SK-N-SH (cell line): ENCODE data around the gene MED16. TPM values are rescaled to one million over a fixed set of nuclear protein-coding genes. Genes with fewer than 3 reads are reported as not detected.

Experiments used
- CTCF ChIA-PET: fragments of 300-600, 350-600 bp; formaldehyde crosslinking; extraction: SDS; loops from one replicate; lab custom pipeline; 2021; lab: Yijun Ruan, JAX
- POLR2A ChIA-PET: fragments of 350-600 bp; sonication (Branson Sonifier 250); formaldehyde crosslinking; extraction: SDS; loops from one replicate; lab custom pipeline; 2020; ENCODE audit warnings: antibody characterized with exemption, inconsistent platforms; lab: Yijun Ruan, JAX
- DNase-seq: peaks from one replicate; pipeline ENCODE4 v3.0.0; 2012
- H2AFZ ChIP-seq: fragments of 200-600 bp; sonication (generic); 2 replicates; pipeline ENCODE4 v1.8.1; 2016; ENCODE audit warnings: antibody characterized with exemption, mild to moderate bottlenecking, low read depth
- H3F3A ChIP-seq: fragments of 200-600 bp; sonication (generic); replicated peaks from 2 replicates; pipeline ENCODE3; 2016; ENCODE audit warnings: antibody characterized with exemption, mild to moderate bottlenecking; ENCODE audit not compliant: insufficient read depth
- H3K27ac ChIP-seq, 2 experiments: fragments of 200-500 bp in 1 of 2; fragments of 200-600 bp in 1 of 2; sonication (Bioruptor generic) in 1 of 2; sonication (generic), shearing (Covaris generic) in 1 of 2; 2 replicates each; pipeline versions ENCODE4 v1.5.1 to v1.6.1; 2014 to 2016; ENCODE audit warnings: low read depth in 2 of 2, inconsistent platforms in 1 of 2, low read length in 1 of 2, mild to moderate bottlenecking in 1 of 2, mixed read lengths in 1 of 2
- H3K27me3 ChIP-seq: fragments of 200-600 bp; sonication (generic), shearing (Covaris generic); 2 replicates; pipeline ENCODE4 v1.6.1; 2016; ENCODE audit warnings: mixed run types; ENCODE audit not compliant: insufficient read depth
- H3K36me3 ChIP-seq, 2 experiments: fragments of 200-500 bp in 1 of 2; fragments of 200-600 bp in 1 of 2; sonication (Bioruptor generic) in 1 of 2; sonication (generic) in 1 of 2; replicated peaks in 1 of 2; 2 replicates each; pipeline versions ENCODE3 to v1.5.1; 2014 to 2016; ENCODE audit warnings: low read length in 1 of 2, mild to moderate bottlenecking in 1 of 2; ENCODE audit not compliant: insufficient read depth in 2 of 2, control insufficient read depth in 1 of 2
- H3K4me1 ChIP-seq, 2 experiments: fragments of 200-500 bp in 1 of 2; fragments of 200-600 bp in 1 of 2; sonication (Bioruptor generic) in 1 of 2; sonication (generic), shearing (Covaris generic) in 1 of 2; 2 replicates each; pipeline versions ENCODE4 v1.5.1 to v1.6.1; 2014 to 2016; ENCODE audit warnings: low read depth in 1 of 2, low read length in 1 of 2, mixed run types in 1 of 2; ENCODE audit not compliant: insufficient read depth in 2 of 2, control insufficient read depth in 1 of 2
- H3K4me2 ChIP-seq: fragments of 200-600 bp; sonication (generic), shearing (Covaris generic); 2 replicates; pipeline ENCODE4 v1.6.1; 2017; ENCODE audit warnings: mixed run types
- H3K4me3 ChIP-seq, 2 experiments: fragments of 200-500 bp in 1 of 2; fragments of 200-600 bp in 1 of 2; sonication (Bioruptor generic) in 1 of 2; sonication (generic), shearing (Covaris generic) in 1 of 2; 2 replicates each; pipeline versions ENCODE4 v1.5.1 to v1.8.1; 2014 to 2016; ENCODE audit warnings: low read depth in 2 of 2, inconsistent platforms in 1 of 2, low read length in 1 of 2, mild to moderate bottlenecking in 1 of 2, mixed read lengths in 1 of 2, moderate library complexity in 1 of 2
- H3K79me2 ChIP-seq: fragments of 200-600 bp; sonication (generic); 2 replicates; pipeline ENCODE4 v1.8.1; 2017; ENCODE audit warnings: mild to moderate bottlenecking; ENCODE audit not compliant: insufficient read depth
- H3K9ac ChIP-seq: fragments of 200-600 bp; sonication (generic); 2 replicates; pipeline ENCODE4 v1.6.1; 2017; ENCODE audit warnings: mixed run types
- H3K9me2 ChIP-seq: fragments of 200-600 bp; sonication (generic); 2 replicates; pipeline ENCODE4 v1.6.1; 2017; ENCODE audit warnings: mixed run types
- H3K9me3 ChIP-seq: fragments of 200-600 bp; sonication (generic); 2 replicates; pipeline ENCODE4 v1.6.1; 2017; ENCODE audit warnings: mixed run types, mild to moderate bottlenecking, moderate library complexity
- H4K20me1 ChIP-seq: fragments of 200-600 bp; sonication (generic); 2 replicates; pipeline ENCODE4 v1.6.1; 2017; ENCODE audit warnings: mild to moderate bottlenecking, mixed run types; ENCODE audit not compliant: insufficient read depth
- EP300 ChIP-seq, 2 experiments: IDR thresholded peaks; 2 replicates each; pipeline versions ENCODE4 v1.4.0 to v1.6.1; 2012; ENCODE audit warnings: borderline replicate concordance in 1 of 2, low read depth in 1 of 2, low read length in 1 of 2
- EZH2phosphoT487 ChIP-seq: fragments of 200-600 bp; sonication (generic); IDR thresholded peaks from 2 replicates; pipeline ENCODE4 v1.6.1; 2017; ENCODE audit warnings: low read depth, mixed run types, mild to moderate bottlenecking, antibody characterized with exemption, moderate library complexity, borderline replicate concordance
- IRF3 ChIP-seq: fragments of 150-350 bp; IDR thresholded peaks from 2 replicates; pipeline ENCODE4 v1.6.1; 2016; ENCODE audit warnings: mild to moderate bottlenecking, low read depth, low read length
- MEF2A ChIP-seq: IDR thresholded peaks from 2 replicates; pipeline ENCODE4 v1.4.0; 2012; ENCODE audit warnings: low read depth, borderline replicate concordance
- POLR2AphosphoS5 ChIP-seq: IDR thresholded peaks from 2 replicates; pipeline ENCODE4 v1.6.1; 2012; ENCODE audit warnings: low read depth, low read length
- RAD21 ChIP-seq: IDR thresholded peaks from 2 replicates; pipeline ENCODE4 v1.6.1; 2012; ENCODE audit warnings: mild to moderate bottlenecking, low read length
- RXRA ChIP-seq: IDR thresholded peaks from 2 replicates; pipeline ENCODE4 v1.4.0; 2012; ENCODE audit warnings: low read depth, mild to moderate bottlenecking, borderline replicate concordance
- SMC3 ChIP-seq: IDR thresholded peaks from 2 replicates; pipeline ENCODE4 v1.6.1; 2012; ENCODE audit warnings: low read depth, low read length, improper control_type of control experiment
- TAF1 ChIP-seq: IDR thresholded peaks from 2 replicates; pipeline ENCODE4 v1.6.1; 2012; ENCODE audit warnings: low read depth, mild to moderate bottlenecking, low read length, moderate library complexity, borderline replicate concordance
- TEAD4 ChIP-seq: IDR thresholded peaks from 2 replicates; pipeline ENCODE4 v1.4.0; 2012; ENCODE audit warnings: mild to moderate bottlenecking, borderline replicate concordance; ENCODE audit not compliant: insufficient read depth
- USF1 ChIP-seq: IDR thresholded peaks from 2 replicates; pipeline ENCODE4 v1.4.0; 2012; ENCODE audit warnings: low read depth, borderline replicate concordance
- USF2 ChIP-seq: fragments of 150-350 bp; IDR thresholded peaks from 2 replicates; pipeline ENCODE4 v1.6.1; 2017; ENCODE audit warnings: antibody characterized with exemption, low read length, low read depth, borderline replicate concordance
- YY1 ChIP-seq: IDR thresholded peaks from 2 replicates; pipeline ENCODE4 v1.4.0; 2012; ENCODE audit warnings: low read depth, mild to moderate bottlenecking
- WGBS: methylation state at CpG from one replicate; pipeline ENCODE4 v1.1.6; 2017; ENCODE audit warnings: low lambda C conversion rate; 5-methylcytosine and 5-hydroxymethylcytosine counted together
- polyA plus RNA-seq, 3 experiments: library from polyadenylated mRNA; depleted of rRNA; stranded (reverse); fragments of >200 nt; gene quantifications; 2 replicates each; pipeline ENCODE4 v1.2.3, GENCODE V29; 2012
- TF ChIP-seq, protein P1 (sequence below): IDR thresholded peaks from 2 replicates; pipeline ENCODE4 v1.6.1; 2012; ENCODE audit warnings: mild to moderate bottlenecking, low read depth, low read length, moderate library complexity

Gene MED16
- polyA plus RNA-seq, 1 of the 3 experiments (the other 2 are of a cell fraction) = 40.6 TPM

GRCh38 chr19:927780-928401 lies 34.9 kb upstream of the MED16 start:
- Histone ChIP-seq H3K9ac (no peak overlapping the region), H3K4me3 (peak overlapping the region in 1 of 2 experiments; percentile 86; a peak in 2 of 4 replicates), H4K20me1 (no peaks in the 10 kb centered on the region), H3K9me3 (no peaks in the 10 kb centered on the region), H3K27me3 (no peaks in the 10 kb centered on the region), H3F3A (peaks cover 6% of the 10 kb centered on the region), H3K27ac (peak overlapping the region in 1 of 2 experiments; percentile 85; a peak in 2 of 4 replicates), H3K4me1 (peaks cover 11 to 28% of the 10 kb centered on the region in 2 experiments; a peak in 2 of 4 replicates), H3K36me3 (peaks cover 0 to 9% of the 10 kb centered on the region in 2 experiments), H3K9me2 (no peaks in the 10 kb centered on the region), H3K4me2 (peak overlapping the region; percentile 91; the same call in 1 of the 2 replicates), H2AFZ (no peak overlapping the region), H3K79me2 (peaks cover 30% of the 10 kb centered on the region)
- POLR2A ChIA-PET = no interaction called here
- WGBS = 90% methylated on average over 2 of the region's 12 CpGs
- no peak for DNase-seq
- TF ChIP-seq SMC3 (no peak), POLR2AphosphoS5 (no peak), USF1 (no peak), RXRA (no peak), MEF2A (no peak), RAD21 (no peak)
- TF ChIP-seq, protein P1, sequence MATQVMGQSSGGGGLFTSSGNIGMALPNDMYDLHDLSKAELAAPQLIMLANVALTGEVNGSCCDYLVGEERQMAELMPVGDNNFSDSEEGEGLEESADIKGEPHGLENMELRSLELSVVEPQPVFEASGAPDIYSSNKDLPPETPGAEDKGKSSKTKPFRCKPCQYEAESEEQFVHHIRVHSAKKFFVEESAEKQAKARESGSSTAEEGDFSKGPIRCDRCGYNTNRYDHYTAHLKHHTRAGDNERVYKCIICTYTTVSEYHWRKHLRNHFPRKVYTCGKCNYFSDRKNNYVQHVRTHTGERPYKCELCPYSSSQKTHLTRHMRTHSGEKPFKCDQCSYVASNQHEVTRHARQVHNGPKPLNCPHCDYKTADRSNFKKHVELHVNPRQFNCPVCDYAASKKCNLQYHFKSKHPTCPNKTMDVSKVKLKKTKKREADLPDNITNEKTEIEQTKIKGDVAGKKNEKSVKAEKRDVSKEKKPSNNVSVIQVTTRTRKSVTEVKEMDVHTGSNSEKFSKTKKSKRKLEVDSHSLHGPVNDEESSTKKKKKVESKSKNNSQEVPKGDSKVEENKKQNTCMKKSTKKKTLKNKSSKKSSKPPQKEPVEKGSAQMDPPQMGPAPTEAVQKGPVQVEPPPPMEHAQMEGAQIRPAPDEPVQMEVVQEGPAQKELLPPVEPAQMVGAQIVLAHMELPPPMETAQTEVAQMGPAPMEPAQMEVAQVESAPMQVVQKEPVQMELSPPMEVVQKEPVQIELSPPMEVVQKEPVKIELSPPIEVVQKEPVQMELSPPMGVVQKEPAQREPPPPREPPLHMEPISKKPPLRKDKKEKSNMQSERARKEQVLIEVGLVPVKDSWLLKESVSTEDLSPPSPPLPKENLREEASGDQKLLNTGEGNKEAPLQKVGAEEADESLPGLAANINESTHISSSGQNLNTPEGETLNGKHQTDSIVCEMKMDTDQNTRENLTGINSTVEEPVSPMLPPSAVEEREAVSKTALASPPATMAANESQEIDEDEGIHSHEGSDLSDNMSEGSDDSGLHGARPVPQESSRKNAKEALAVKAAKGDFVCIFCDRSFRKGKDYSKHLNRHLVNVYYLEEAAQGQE = no peak
- CTCF ChIA-PET = interaction anchor here (1.0 to 2.1 kb wide), 2 partner anchors 55 to 57 kb away, joined by 6 to 8 read pairs; partner anchors contain the start of gene WDR18

- peak; percentile 72 for DNase-seq
- Histone ChIP-seq H3K9ac (peak overlapping the region; percentile 87; the same call in 1 of the 2 replicates), H3K36me3 (peaks cover 0 to 9% of the 10 kb centered on the region in 2 experiments), H3K4me2 (peak overlapping the region; percentile 91), H3K4me1 (peaks cover 7 to 23% of the 10 kb centered on the region in 2 experiments; a peak in 1 of 4 replicates), H2AFZ (no peak overlapping the region), H3K79me2 (peaks cover 30% of the 10 kb centered on the region), H3K9me2 (no peaks in the 10 kb centered on the region), H3K27me3 (no peaks in the 10 kb centered on the region), H4K20me1 (no peaks in the 10 kb centered on the region), H3K4me3 (peak overlapping the region; percentile 86 to 91), H3K9me3 (no peaks in the 10 kb centered on the region), H3K27ac (peak overlapping the region in 1 of 2 experiments; percentile 85; a peak in 2 of 4 replicates), H3F3A (peaks cover 9% of the 10 kb centered on the region)
- CTCF ChIA-PET = interaction anchor here (0.8 to 2.1 kb wide), 4 partner anchors 33 to 317 kb away, joined by 3 to 8 read pairs (median 4); partner anchors contain the start of gene WDR18
- POLR2A ChIA-PET = no interaction called here
- 28% methylated on average over 2 of the region's 15 CpGs for WGBS
- TF ChIP-seq EP300 (IDR thresholded peaks at IDR 0.05; ENCODE audit: borderline replicate concordance in 1 of 2, low read depth in 1 of 2, low read length in 1 of 2) = no peak
- TF ChIP-seq USF2 = no peak
- no peak for TF ChIP-seq EZH2phosphoT487
- no peak for TF ChIP-seq TAF1
- no peak for TF ChIP-seq YY1
- TF ChIP-seq TEAD4 = no peak
- TF ChIP-seq, protein P1 = no peak
- no peak for TF ChIP-seq IRF3
These were observed 34.4 kb upstream of the MED16 start for GRCh38 chr19:927351-927779.
